Mucosa of descending colon (tissue), 3 donors: ENCODE measurements around the gene USP8. TPM values are rescaled to one million over a fixed set of nuclear protein-coding genes. Genes with fewer than 3 reads are reported as not detected.

Source experiments
- ATAC-seq: fragments of 200-7000 bp; cut with Tn5 transposase; one replicate; pipeline ENCODE4 v1.9.1; 2020; ENCODE audit warnings: mild to moderate bottlenecking, moderate library complexity
- DNase-seq, 3 donors: peaks; one replicate each; pipeline ENCODE4 v3.0.0-alpha.2; 2020
- H3K36me3 ChIP-seq: fragments of 200-600 bp; one replicate; pipeline ENCODE4 v1.8.0; 2021; ENCODE audit warnings: low read depth, mild to moderate bottlenecking
- H3K4me1 ChIP-seq: fragments of 200-600 bp; one replicate; pipeline ENCODE4 v1.8.0; 2021; ENCODE audit warnings: low read depth, mild to moderate bottlenecking
- H3K4me3 ChIP-seq: fragments of 200-600 bp; one replicate; pipeline ENCODE4 v1.8.0; 2021; ENCODE audit warnings: mild to moderate bottlenecking
- H3K9me3 ChIP-seq: fragments of 200-600 bp; one replicate; pipeline ENCODE4 v1.8.0; 2021; ENCODE audit warnings: mild to moderate bottlenecking
- intact Hi-C, 2 donors: fragments of 100-400 bp; cut with DNase I in 1 of 2; cut with micrococcal nuclease in 1 of 2; formaldehyde crosslinking; loops; one replicate each; pipeline versions ENCODE4 v1.11.0 to v1.11.1; 2022; cut with DNase I, micrococcal nuclease
- total RNA-seq, 3 donors: library from RNA; stranded (reverse); fragmentation: NEBNext Ultra II Directional in 2 of 3; extraction: Animal tissue kit (Norgen Biotek cat#: 25700) in 2 of 3; gene quantifications; one replicate each; pipeline versions ENCODE4 v1.2.1 to v1.2.4, GENCODE V29; 2021 to 2023
- TF ChIP-seq, protein P1 (sequence below): fragments of 200-600 bp; IDR thresholded peaks from one replicate; pipeline ENCODE4 v1.8.0; 2022; ENCODE audit warnings: antibody characterized with exemption, mild to moderate bottlenecking
- donor health status: DM: no; HTN: no; CAD: no; lungs with moderate emphysema.
- donor health status: DM: no; HTN: no; CAD: no.
- donor health status: DM: no; HTN: yes; CAD: no.

USP8 gene
- total RNA-seq, 3 donors from 2014 or later = 66.9 to 87.6 (median 84.4) TPM

- H3K4me3 ChIP-seq = no peak within 1 kb of the TSS
- DNase-seq = no peak
- no peak for ATAC-seq
- TF ChIP-seq, protein P1, sequence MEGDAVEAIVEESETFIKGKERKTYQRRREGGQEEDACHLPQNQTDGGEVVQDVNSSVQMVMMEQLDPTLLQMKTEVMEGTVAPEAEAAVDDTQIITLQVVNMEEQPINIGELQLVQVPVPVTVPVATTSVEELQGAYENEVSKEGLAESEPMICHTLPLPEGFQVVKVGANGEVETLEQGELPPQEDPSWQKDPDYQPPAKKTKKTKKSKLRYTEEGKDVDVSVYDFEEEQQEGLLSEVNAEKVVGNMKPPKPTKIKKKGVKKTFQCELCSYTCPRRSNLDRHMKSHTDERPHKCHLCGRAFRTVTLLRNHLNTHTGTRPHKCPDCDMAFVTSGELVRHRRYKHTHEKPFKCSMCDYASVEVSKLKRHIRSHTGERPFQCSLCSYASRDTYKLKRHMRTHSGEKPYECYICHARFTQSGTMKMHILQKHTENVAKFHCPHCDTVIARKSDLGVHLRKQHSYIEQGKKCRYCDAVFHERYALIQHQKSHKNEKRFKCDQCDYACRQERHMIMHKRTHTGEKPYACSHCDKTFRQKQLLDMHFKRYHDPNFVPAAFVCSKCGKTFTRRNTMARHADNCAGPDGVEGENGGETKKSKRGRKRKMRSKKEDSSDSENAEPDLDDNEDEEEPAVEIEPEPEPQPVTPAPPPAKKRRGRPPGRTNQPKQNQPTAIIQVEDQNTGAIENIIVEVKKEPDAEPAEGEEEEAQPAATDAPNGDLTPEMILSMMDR = no peak
- no peaks in the 10 kb centered on the region for H3K4me1 ChIP-seq
- H3K9me3 ChIP-seq = no peaks in the 10 kb centered on the region
- no peaks in the 10 kb centered on the region for H3K36me3 ChIP-seq
- intact Hi-C loops = no loop called here
Measured at GRCh38 chr15:50546566-50546965, 122.4 kb downstream of the USP8 start, which contains the start of gene USP50. Gene USP50 (minus strand): TSS chr15:50546666. CDS start chr15:50546525, 141 bp downstream.

GRCh38 chr15:50549326-50549725, 125.1 kb downstream of the USP8 start:
- TF ChIP-seq, protein P1 = no peak
- Histone ChIP-seq H3K9me3 (no peaks in the 10 kb centered on the region), H3K4me1 (no peaks in the 10 kb centered on the region), H3K4me3 (no peak overlapping the region), H3K36me3 (no peaks in the 10 kb centered on the region)
- intact Hi-C loops = no loop called here
- no peak for ATAC-seq
- DNase-seq = no peak

DNA sequence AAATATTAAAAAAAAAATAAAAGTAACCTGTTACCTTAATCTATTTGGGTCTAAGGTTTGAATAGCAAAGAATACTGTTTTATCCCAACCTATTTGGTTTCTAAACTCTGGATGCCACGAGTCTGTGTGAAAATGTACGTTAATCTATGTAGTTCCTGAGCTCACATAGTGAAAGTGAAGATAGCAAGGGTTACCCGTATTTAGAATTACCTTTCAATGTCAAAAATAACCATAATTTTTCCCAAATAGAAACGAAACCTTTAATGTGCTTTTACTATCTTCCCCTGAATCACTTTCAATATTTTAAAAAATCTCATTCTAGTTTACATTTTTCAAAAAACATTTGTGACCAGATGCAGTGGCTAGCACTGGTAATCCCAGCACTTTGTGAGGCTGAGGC, 128.0 kb downstream of the USP8 start:
- H3K4me3 ChIP-seq = no peak overlapping the region
- H3K9me3 ChIP-seq = no peaks in the 10 kb centered on the region
- H3K36me3 ChIP-seq = no peaks in the 10 kb centered on the region
- DNase-seq (no peak), ATAC-seq (no peak)
- TF ChIP-seq, protein P1 = no peak
- H3K4me1 ChIP-seq = no peaks in the 10 kb centered on the region
- intact Hi-C loops = no loop called here

DNA sequence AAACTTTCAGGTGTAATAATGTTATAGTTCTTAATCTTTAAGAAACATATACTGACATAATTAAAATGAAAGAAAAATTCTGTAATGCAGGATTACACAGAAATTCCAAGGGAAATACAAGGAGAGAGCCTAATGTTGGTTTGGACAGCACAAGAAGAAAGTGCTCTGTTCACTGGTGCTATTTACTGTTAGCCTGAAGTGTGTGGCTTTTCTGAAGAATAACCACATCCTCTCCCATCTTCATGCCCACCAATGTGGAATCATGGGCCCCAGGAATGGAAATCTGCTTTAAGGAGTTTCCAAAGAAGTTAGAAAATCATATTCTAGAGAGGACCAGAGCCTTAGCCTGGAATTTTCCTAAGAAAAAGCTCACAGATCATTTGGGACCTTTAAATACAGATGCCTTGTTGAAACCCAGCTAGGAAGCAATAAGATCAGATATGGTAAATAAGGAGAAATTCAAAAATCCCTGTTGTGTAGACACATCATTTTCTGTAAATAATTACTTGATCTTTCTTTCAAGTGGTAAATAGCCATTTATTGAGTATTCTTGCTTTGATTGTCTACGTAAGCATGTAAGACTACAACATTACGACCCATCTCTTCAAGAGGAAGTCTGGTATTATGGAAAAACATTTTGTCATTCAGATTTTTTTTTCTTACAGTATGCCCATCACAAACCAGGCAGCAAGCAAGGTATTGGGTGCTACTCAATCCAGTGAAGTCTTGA, 132.6 kb downstream of the USP8 start:
- Histone ChIP-seq H3K4me3 (no peak overlapping the region), H3K36me3 (no peaks in the 10 kb centered on the region), H3K4me1 (no peaks in the 10 kb centered on the region), H3K9me3 (no peaks in the 10 kb centered on the region)
- DNase-seq (no peak), ATAC-seq (no peak)
- TF ChIP-seq, protein P1 = no peak
- intact Hi-C loops = no loop called here

- DNase-seq (no peak), ATAC-seq (no peak)
- intact Hi-C loops = no loop called here
- TF ChIP-seq, protein P1 = no peak
- H3K4me1 ChIP-seq = no peaks in the 10 kb centered on the region
- no peaks in the 10 kb centered on the region for H3K36me3 ChIP-seq
- H3K9me3 ChIP-seq = no peaks in the 10 kb centered on the region
- no peak overlapping the region for H3K4me3 ChIP-seq
Measured at GRCh38 chr15:50558012-50558411, 133.8 kb downstream of the USP8 start.
